ENCODE measurements around the gene HNRNPL.
"Not testable (repeated sequence)": the region's sequence is repeated elsewhere in the genome, so short reads cannot be mapped to it uniquely, and the experiment has no call there.

The HNRNPL gene

GRCh38 chr19:38829203-38829602 is 20.6 kb downstream of the HNRNPL start:
- DNase-seq (ENCODE audit: low read depth) = not testable (repeated sequence)

- DNase-seq (ENCODE audit: low read depth) = no peak
Measured at GRCh38 chr19:38826856-38827551, 22.8 kb downstream of the HNRNPL start.

- DNase-seq (ENCODE audit: low read depth) = not testable (repeated sequence)
Measured at GRCh38 chr19:38825936-38826335, 23.9 kb downstream of the HNRNPL start.

DNA sequence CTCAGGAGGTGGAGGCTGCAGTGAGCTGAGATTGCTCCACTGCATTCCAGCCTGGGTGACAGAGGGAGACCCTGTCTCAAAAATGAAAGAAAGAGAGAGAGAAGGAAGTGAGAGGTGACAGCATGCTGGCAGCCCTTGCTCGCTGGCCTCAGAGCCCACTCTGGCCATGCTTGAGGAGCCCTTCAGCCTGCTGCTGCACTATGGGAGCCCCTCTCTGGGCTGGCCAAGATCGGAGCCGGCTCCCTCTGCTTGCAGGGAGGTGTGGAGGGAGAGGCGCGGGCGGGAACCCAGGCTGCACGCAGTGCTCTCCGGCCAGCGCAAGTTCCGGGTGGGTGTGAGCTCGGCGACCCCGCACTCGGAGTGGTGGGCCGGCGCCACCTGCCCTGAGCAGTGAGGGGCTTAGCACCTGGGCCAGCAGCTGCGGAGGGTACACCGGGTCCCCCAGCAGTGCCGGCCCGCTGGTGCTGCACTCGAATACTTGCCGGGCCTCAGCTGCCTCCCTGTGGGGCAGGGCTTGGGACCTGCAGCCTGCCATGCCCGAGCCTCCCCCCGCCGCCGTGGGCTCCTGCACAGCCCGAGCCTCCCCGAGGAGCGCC is 28.5 kb downstream of the HNRNPL start:
- DNase-seq (ENCODE audit: low read depth) = not testable (repeated sequence)

- no peak for DNase-seq (ENCODE audit: low read depth)
Measured at GRCh38 chr19:38819231-38819920, 30.4 kb downstream of the HNRNPL start.

GRCh38 chr19:38817081-38817480 is 32.7 kb downstream of the HNRNPL start:
- no peak for DNase-seq (ENCODE audit: low read depth)

GRCh38 chr19:38816131-38816750 is 33.5 kb downstream of the HNRNPL start:
- no peak for DNase-seq (ENCODE audit: low read depth)

DNA sequence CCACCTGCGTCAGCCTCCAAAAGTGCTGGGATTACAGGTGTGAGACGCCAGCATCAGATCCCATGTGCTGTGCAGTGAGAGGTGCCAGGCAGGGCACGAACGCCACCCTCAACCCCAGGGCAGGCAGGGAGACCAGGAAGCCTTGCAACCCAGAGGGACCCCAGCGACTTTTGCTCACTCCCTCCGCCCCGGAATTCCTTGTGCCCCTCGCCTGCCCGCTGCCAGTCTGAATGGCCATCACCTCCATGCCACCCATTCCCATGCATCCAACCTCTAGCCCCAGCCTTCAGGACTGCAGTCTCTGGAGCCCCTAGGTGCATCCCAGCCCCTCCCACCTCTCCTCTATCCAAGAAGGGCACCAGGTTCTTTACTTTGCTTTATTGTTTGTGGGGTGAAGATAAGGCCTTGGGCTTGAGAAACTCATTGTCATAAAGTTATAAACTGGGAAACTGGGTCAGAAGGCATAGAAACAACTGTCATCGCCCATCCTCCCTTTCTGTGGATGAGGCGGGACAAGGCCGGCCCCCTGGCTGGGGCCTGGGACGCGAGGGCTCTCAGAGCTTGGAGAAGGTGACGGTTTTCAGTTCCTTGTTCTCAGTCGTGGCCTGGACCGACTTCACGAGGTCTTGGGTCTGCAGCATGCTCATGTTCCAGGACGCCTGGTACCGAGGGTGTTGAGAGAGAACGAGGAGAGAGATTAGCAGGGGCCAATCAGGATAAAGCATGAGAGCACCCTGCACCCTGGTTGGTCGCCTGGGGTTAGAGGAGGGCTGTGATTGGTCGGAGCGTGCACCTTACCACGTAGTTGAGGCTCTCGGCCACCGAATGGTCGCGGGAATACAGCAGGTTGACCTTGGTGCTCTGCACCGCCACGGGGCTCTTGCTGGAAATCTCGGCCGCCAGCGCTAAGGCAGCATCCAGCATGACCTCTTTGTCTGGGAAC is 34.5 kb downstream of the HNRNPL start:
- DNase-seq (ENCODE audit: low read depth) = no peak

DNA sequence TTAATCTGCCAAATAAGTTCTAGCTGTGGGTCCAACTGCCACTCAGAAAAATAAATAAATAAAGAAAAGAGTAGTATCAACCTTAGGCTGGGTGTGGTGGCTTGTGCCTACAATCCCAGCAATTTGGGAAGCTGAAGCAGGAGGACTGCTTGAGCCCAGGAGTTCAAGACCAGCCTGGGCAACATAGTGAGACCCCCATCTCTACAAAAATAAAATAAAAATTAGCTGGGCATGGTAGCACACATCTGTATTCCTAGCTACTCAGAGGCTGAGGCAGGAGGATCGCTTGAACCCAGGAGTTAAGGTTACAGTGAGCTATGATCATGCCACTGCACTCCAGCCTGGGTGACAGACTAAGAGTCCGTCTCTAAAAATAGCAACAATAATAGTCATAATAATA is 35.9 kb downstream of the HNRNPL start:
- not testable (repeated sequence) for DNase-seq (ENCODE audit: low read depth)

- no peak for DNase-seq (ENCODE audit: low read depth)
Measured at GRCh38 chr19:38813323-38813722, 36.5 kb downstream of the HNRNPL start.

DNA sequence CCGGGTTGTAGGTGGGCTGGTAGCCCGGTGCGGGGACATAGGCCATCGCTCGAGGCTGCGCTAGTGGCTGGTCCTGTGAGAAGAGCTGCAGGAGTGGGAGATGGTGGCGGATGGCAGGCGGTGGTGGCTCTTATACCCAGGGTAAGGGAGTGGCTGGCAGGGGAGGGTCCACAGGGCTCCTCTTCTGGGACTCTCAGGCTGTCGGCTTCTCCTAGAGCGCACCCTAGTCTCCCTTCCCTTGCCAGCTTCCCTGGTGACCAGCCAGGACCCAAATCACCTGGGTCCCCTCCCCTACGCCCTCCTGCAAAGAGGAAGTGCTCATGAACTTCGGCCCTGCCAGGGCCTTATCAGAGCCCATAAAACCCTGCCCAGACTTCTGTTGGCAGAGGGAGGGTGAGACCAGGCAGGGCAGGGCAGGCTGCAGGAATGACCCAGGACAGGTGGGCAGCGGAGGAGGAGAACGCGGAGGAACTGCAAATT is 36.9 kb downstream of the HNRNPL start, which contains the start of gene LGALS4:
TSS of gene LGALS4 (minus strand) at position 105 of the 480 bp plus-strand sequence. CDS start at position 46, 59 bp downstream.
- no peak for DNase-seq (ENCODE audit: low read depth)

- no peak for DNase-seq (ENCODE audit: low read depth)
Measured at GRCh38 chr19:38812009-38812840, 37.6 kb downstream of the HNRNPL start.

- DNase-seq (ENCODE audit: low read depth) = no peak
Measured at GRCh38 chr19:38809592-38810252, 40.1 kb downstream of the HNRNPL start.

DNA sequence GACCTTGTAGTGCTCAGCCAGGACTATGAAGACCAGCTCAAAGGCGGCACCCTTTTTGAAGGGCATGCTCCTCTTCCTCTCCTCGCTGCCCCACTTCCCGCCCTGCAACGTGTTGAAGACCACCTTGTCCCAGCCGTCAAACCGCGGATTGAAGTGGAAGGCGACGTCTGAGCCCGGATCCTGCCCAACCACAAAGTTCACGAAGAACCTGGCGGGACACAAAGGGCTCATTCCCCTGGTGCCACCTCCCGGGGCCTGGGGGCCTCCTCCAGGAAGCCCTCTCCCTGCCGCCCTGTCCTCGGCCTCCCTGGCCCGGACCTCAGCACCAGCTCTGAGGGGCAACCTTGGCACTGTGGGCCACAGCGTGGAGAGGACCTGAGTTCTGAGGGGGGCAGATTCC is 41.0 kb downstream of the HNRNPL start:
- DNase-seq (ENCODE audit: low read depth) = no peak

DNA sequence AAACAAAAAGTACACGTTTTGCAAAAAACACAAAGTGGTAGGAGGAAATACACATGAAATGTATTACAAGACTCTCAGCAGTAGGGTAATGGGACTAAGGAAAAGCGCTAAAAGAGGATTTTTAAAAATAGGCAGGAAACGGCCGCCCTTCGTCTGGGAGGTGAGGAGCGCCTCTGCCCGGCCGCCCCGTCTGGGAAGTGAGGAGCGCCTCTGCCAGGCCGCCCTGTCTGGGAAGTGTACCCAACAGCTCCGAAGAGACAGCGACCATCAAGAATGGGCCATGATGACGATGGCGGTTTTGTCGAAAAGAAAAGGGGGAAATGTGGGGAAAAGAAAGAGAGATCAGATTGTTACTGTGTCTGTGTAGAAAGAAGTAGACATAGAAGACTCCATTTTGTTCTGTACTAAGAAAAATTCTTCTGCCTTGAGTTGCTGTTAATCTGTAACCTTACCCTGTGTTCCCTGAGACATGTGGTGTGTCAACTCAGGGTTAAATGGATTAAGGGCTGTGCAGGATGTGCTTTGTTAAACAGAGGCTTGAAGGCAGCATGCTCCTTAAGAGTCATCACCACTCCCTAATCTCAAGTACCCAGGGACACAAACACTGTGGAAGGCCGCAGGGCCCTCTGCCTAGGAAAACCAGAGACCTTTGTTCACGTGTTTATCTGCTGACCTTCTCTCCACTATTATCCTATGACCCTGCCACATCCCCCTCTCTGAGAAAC is 42.2 kb downstream of the HNRNPL start:
- not testable (repeated sequence) for DNase-seq (ENCODE audit: low read depth)

DNA sequence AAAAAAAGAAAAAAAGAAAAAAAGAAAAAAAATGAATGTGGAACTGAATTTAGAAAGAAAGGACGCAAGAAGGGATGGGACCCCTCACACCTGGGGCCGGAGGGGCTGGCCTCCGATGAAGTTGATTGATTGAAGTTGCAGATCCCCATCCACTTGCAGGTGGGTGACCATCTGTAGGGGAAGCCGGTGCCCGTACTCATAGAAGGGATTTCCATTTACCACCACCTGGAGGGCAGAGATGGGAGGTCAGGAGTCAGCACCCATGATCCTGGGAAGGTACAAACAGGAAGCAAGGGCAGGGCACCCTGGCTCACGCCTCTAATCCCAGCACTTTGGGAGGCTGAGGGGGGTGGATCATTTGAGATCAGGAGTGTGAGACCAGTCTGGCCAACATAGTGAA is 43.4 kb downstream of the HNRNPL start:
- DNase-seq (ENCODE audit: low read depth) = no peak

DNA sequence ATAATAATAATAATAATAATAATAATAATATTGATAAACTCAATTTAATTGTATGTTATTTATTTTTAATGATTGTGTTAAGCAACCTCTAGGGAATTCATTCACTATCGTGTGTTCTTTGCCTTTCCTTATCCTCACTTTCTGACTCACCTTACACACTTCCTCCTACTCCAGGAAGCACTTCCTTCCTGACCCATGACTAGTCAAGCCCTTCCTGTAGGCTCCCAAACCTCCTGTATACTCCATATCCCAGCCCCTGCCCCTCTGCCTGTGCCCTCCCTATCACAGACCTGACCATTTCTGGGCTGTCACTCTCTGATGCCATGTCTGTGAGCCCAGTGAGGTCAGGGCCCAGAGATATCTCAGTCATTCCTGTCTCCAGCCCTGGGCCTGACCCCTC is 44.6 kb downstream of the HNRNPL start:
- no peak for DNase-seq (ENCODE audit: low read depth)

DNA sequence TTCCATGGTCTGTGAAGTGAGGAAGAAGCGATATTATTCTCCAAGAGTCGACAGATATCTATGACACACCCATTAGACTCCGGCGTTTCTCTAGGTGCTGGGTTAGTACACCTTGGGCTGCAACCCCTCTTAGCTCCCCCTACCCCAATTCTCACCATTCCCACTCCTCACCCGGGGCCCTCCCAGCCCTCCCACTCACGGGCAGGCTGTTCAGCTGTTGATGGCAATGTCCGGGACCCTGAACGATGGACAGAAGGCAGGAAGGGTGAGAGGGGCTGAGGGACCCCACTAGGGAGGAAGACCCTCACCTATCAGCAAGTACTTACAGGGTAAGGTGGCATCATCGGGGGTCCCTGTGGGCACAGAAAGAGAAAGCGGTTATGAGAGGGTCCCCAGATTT is 46.2 kb downstream of the HNRNPL start:
- no peak for DNase-seq (ENCODE audit: low read depth)

DNA sequence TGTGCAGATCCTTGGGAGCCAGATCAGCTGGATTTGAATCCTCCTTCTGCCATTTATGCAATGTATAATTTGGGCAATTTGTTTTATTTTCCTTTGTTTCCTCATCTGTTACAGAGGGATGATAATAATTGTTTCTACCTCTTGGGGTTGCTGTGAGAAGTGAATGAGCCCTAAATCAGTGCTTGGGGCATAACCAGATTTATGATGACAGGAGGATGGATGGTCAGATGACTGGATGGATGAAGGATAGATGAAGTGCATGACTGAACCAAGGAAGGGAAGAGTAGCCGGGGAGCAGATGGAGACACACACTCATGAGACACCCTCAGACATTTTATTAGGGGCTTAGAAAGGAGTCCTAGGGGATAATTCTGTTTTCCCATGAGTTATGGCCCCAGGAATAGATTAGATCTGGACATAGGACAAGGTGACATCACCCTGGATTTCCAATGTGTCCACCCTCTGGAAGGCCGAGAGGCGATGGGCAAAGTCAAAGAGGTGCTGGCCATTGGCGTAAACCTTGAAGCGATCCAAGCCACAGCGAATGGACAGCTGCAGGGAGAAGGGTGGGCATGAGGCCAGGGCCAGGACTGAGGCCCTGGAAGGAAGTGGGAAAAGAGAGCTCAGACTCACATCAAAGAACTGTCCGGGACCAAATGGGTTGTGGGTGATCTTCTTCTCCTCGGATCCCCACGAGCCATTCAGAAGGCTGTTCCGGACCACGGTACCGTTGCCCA is 48.3 kb downstream of the HNRNPL start:
- DNase-seq (ENCODE audit: low read depth) = no peak

Data from stimulated activated CD8-positive, alpha-beta memory T cell treated with anti-CD3 and anti-CD28 coated beads, Interleukin-7, amount 100 ng/mL, for 24 hours (primary cell).